Inflammatory macrophage treated with lipopolysaccharide for 4 hours (primary cell): ENCODE results near the gene PROC.

Experiments
- DNase-seq: peaks from one replicate; pipeline ENCODE4 v3.0.0-alpha.2; 2020

Gene PROC

GRCh38 chr2:127418300-127419111 lies at the start of gene PROC:
Gene PROC (plus strand): TSS chr2:127418427. CDS start chr2:127419943, 1,516 bp downstream.
- DNase-seq, result no peak

- no peak for DNase-seq
Measured at GRCh38 chr2:127370010-127370409, 48.2 kb upstream of the PROC start.

GRCh38 chr2:127371037-127371436 lies 47.2 kb upstream of the PROC start:
- DNase-seq, result no peak

- DNase-seq, result no peak
Measured at GRCh38 chr2:127373362-127374083, 44.7 kb upstream of the PROC start.

- DNase-seq, result no peak
Measured at GRCh38 chr2:127376257-127376656, 42.0 kb upstream of the PROC start.

- no peak for DNase-seq
Measured at GRCh38 chr2:127377262-127377661, 41.0 kb upstream of the PROC start.

GRCh38 chr2:127378720-127379119 lies 39.5 kb upstream of the PROC start:
- DNase-seq, result no peak

GRCh38 chr2:127379712-127380355 lies 38.4 kb upstream of the PROC start:
- DNase-seq, result no peak

- DNase-seq, result no peak
Measured at GRCh38 chr2:127381762-127382161, 36.5 kb upstream of the PROC start.

GRCh38 chr2:127382831-127383230 lies 35.4 kb upstream of the PROC start:
- DNase-seq, result no peak

GRCh38 chr2:127384529-127384928 lies 33.7 kb upstream of the PROC start:
- DNase-seq, result no peak

GRCh38 chr2:127386246-127386645 lies 32.0 kb upstream of the PROC start:
- peak; percentile 83 for DNase-seq

GRCh38 chr2:127386764-127387654 lies 31.2 kb upstream of the PROC start:
- DNase-seq, result peak; percentile 76

GRCh38 chr2:127387655-127388422 lies 30.4 kb upstream of the PROC start, which contains the start of gene MAP3K2:
Gene MAP3K2 (minus strand): TSS chr2:127387975. CDS start chr2:127343129, 44,846 bp downstream.
- DNase-seq, result peak; percentile 93

GRCh38 chr2:127388423-127389164 lies 29.6 kb upstream of the PROC start:
- DNase-seq, result peak; percentile 40

- no peak for DNase-seq
Measured at GRCh38 chr2:127389778-127390435, 28.3 kb upstream of the PROC start.

- DNase-seq, result no peak
Measured at GRCh38 chr2:127392133-127392827, 25.9 kb upstream of the PROC start.

- DNase-seq, result no peak
Measured at GRCh38 chr2:127392828-127393578, 25.2 kb upstream of the PROC start.

- no peak for DNase-seq
Measured at GRCh38 chr2:127394492-127394891, 23.7 kb upstream of the PROC start.
